Measurements from ENCODE around the gene HDAC4.

Gene HDAC4

GRCh38 chr2:239429473-239430350 lies 28.9 kb upstream of the HDAC4 start:
- H3K27me3 ChIP-seq (replicated peaks; ENCODE audit: control insufficient read depth, insufficient read depth, low read length, poor library complexity, severe bottlenecking): no peaks in the 10 kb centered on the region
- H3K27ac ChIP-seq (ENCODE audit: insufficient read depth, low read length, poor library complexity, severe bottlenecking): no peak overlapping the region
- H3K4me1 ChIP-seq (ENCODE audit: control insufficient read depth, insufficient read depth, low read length, poor library complexity, severe bottlenecking): no peaks in the 10 kb centered on the region
- H3K9me3 ChIP-seq (ENCODE audit: control insufficient read depth, low read length): no peaks in the 10 kb centered on the region
- no peaks in the 10 kb centered on the region for H3K36me3 ChIP-seq (ENCODE audit: control insufficient read depth, insufficient read depth, low read length)
- no peak overlapping the region for H3K4me3 ChIP-seq (ENCODE audit: insufficient read depth, low read depth, low read length, poor library complexity, severe bottlenecking)
- no peak for DNase-seq

- H3K4me1 ChIP-seq (ENCODE audit: control insufficient read depth, insufficient read depth, low read length, poor library complexity, severe bottlenecking): no peaks in the 10 kb centered on the region
- DNase-seq: no peak
- H3K36me3 ChIP-seq (ENCODE audit: control insufficient read depth, insufficient read depth, low read length): no peaks in the 10 kb centered on the region
- no peaks in the 10 kb centered on the region for H3K27me3 ChIP-seq (replicated peaks; ENCODE audit: control insufficient read depth, insufficient read depth, low read length, poor library complexity, severe bottlenecking)
- no peaks in the 10 kb centered on the region for H3K9me3 ChIP-seq (ENCODE audit: control insufficient read depth, low read length)
- H3K4me3 ChIP-seq (ENCODE audit: insufficient read depth, low read depth, low read length, poor library complexity, severe bottlenecking): no peak overlapping the region
- no peak overlapping the region for H3K27ac ChIP-seq (ENCODE audit: insufficient read depth, low read length, poor library complexity, severe bottlenecking)
These were observed 24.8 kb upstream of the HDAC4 start for GRCh38 chr2:239425631-239426030.

GRCh38 chr2:239424337-239425045 lies 23.7 kb upstream of the HDAC4 start:
- Histone ChIP-seq H3K36me3 (ENCODE audit: control insufficient read depth, insufficient read depth, low read length) (no peaks in the 10 kb centered on the region), H3K4me3 (ENCODE audit: insufficient read depth, low read depth, low read length, poor library complexity, severe bottlenecking) (no peak overlapping the region), H3K4me1 (ENCODE audit: control insufficient read depth, insufficient read depth, low read length, poor library complexity, severe bottlenecking) (no peaks in the 10 kb centered on the region), H3K9me3 (ENCODE audit: control insufficient read depth, low read length) (no peaks in the 10 kb centered on the region), H3K27me3 (replicated peaks; ENCODE audit: control insufficient read depth, insufficient read depth, low read length, poor library complexity, severe bottlenecking) (no peaks in the 10 kb centered on the region), H3K27ac (ENCODE audit: insufficient read depth, low read length, poor library complexity, severe bottlenecking) (no peak overlapping the region)
- no peak for DNase-seq

- Histone ChIP-seq H3K27me3 (replicated peaks; ENCODE audit: control insufficient read depth, insufficient read depth, low read length, poor library complexity, severe bottlenecking) (no peaks in the 10 kb centered on the region), H3K27ac (ENCODE audit: insufficient read depth, low read length, poor library complexity, severe bottlenecking) (no peak overlapping the region), H3K4me3 (ENCODE audit: insufficient read depth, low read depth, low read length, poor library complexity, severe bottlenecking) (no peak overlapping the region), H3K4me1 (ENCODE audit: control insufficient read depth, insufficient read depth, low read length, poor library complexity, severe bottlenecking) (no peaks in the 10 kb centered on the region), H3K36me3 (ENCODE audit: control insufficient read depth, insufficient read depth, low read length) (no peaks in the 10 kb centered on the region), H3K9me3 (ENCODE audit: control insufficient read depth, low read length) (no peaks in the 10 kb centered on the region)
- DNase-seq: no peak
These were observed 22.7 kb upstream of the HDAC4 start for GRCh38 chr2:239423551-239423950.

- no peak for DNase-seq
- no peaks in the 10 kb centered on the region for H3K27me3 ChIP-seq (replicated peaks; ENCODE audit: control insufficient read depth, insufficient read depth, low read length, poor library complexity, severe bottlenecking)
These were observed 21.0 kb upstream of the HDAC4 start for GRCh38 chr2:239421851-239422250.

GRCh38 chr2:239420082-239420481 lies 19.3 kb upstream of the HDAC4 start:
- no peak for DNase-seq
- H3K4me1 ChIP-seq (ENCODE audit: control insufficient read depth, insufficient read depth, low read length, poor library complexity, severe bottlenecking): no peaks in the 10 kb centered on the region
- H3K27ac ChIP-seq (ENCODE audit: insufficient read depth, low read length, poor library complexity, severe bottlenecking): no peak overlapping the region
- H3K9me3 ChIP-seq (ENCODE audit: control insufficient read depth, low read length): no peaks in the 10 kb centered on the region
- no peaks in the 10 kb centered on the region for H3K36me3 ChIP-seq (ENCODE audit: control insufficient read depth, insufficient read depth, low read length)
- H3K27me3 ChIP-seq (replicated peaks; ENCODE audit: control insufficient read depth, insufficient read depth, low read length, poor library complexity, severe bottlenecking): no peaks in the 10 kb centered on the region
- no peak overlapping the region for H3K4me3 ChIP-seq (ENCODE audit: insufficient read depth, low read depth, low read length, poor library complexity, severe bottlenecking)

More at GRCh38 chr2:239421851-239422250, 21.0 kb upstream of the HDAC4 start:
- Histone ChIP-seq H3K27ac (ENCODE audit: insufficient read depth, low read length, poor library complexity, severe bottlenecking) (no peak overlapping the region), H3K9me3 (ENCODE audit: control insufficient read depth, low read length) (no peaks in the 10 kb centered on the region), H3K4me1 (ENCODE audit: control insufficient read depth, insufficient read depth, low read length, poor library complexity, severe bottlenecking) (no peaks in the 10 kb centered on the region), H3K36me3 (ENCODE audit: control insufficient read depth, insufficient read depth, low read length) (no peaks in the 10 kb centered on the region), H3K4me3 (ENCODE audit: insufficient read depth, low read depth, low read length, poor library complexity, severe bottlenecking) (no peak overlapping the region)

- DNase-seq: no peak
These were observed 18.1 kb upstream of the HDAC4 start for GRCh38 chr2:239418918-239419317.

GRCh38 chr2:239412905-239413603 lies 12.2 kb upstream of the HDAC4 start:
- Histone ChIP-seq H3K9me3 (ENCODE audit: control insufficient read depth, low read length) (no peaks in the 10 kb centered on the region), H3K36me3 (ENCODE audit: control insufficient read depth, insufficient read depth, low read length) (no peaks in the 10 kb centered on the region), H3K4me1 (ENCODE audit: control insufficient read depth, insufficient read depth, low read length, poor library complexity, severe bottlenecking) (peaks cover 5% of the 10 kb centered on the region), H3K27me3 (replicated peaks; ENCODE audit: control insufficient read depth, insufficient read depth, low read length, poor library complexity, severe bottlenecking) (no peaks in the 10 kb centered on the region), H3K4me3 (ENCODE audit: insufficient read depth, low read depth, low read length, poor library complexity, severe bottlenecking) (no peak overlapping the region), H3K27ac (ENCODE audit: insufficient read depth, low read length, poor library complexity, severe bottlenecking) (no peak overlapping the region)
- DNase-seq: no peak

More at GRCh38 chr2:239418918-239419317, 18.1 kb upstream of the HDAC4 start:
- Histone ChIP-seq H3K4me3 (ENCODE audit: insufficient read depth, low read depth, low read length, poor library complexity, severe bottlenecking) (no peak overlapping the region), H3K9me3 (ENCODE audit: control insufficient read depth, low read length) (no peaks in the 10 kb centered on the region), H3K36me3 (ENCODE audit: control insufficient read depth, insufficient read depth, low read length) (no peaks in the 10 kb centered on the region), H3K4me1 (ENCODE audit: control insufficient read depth, insufficient read depth, low read length, poor library complexity, severe bottlenecking) (no peaks in the 10 kb centered on the region), H3K27me3 (replicated peaks; ENCODE audit: control insufficient read depth, insufficient read depth, low read length, poor library complexity, severe bottlenecking) (no peaks in the 10 kb centered on the region), H3K27ac (ENCODE audit: insufficient read depth, low read length, poor library complexity, severe bottlenecking) (no peak overlapping the region)

- no peaks in the 10 kb centered on the region for H3K9me3 ChIP-seq (ENCODE audit: control insufficient read depth, low read length)
- DNase-seq: no peak
- H3K4me1 ChIP-seq (ENCODE audit: control insufficient read depth, insufficient read depth, low read length, poor library complexity, severe bottlenecking): peaks cover 5% of the 10 kb centered on the region
- H3K27ac ChIP-seq (ENCODE audit: insufficient read depth, low read length, poor library complexity, severe bottlenecking): no peak overlapping the region
- no peaks in the 10 kb centered on the region for H3K36me3 ChIP-seq (ENCODE audit: control insufficient read depth, insufficient read depth, low read length)
- no peaks in the 10 kb centered on the region for H3K27me3 ChIP-seq (replicated peaks; ENCODE audit: control insufficient read depth, insufficient read depth, low read length, poor library complexity, severe bottlenecking)
- H3K4me3 ChIP-seq (ENCODE audit: insufficient read depth, low read depth, low read length, poor library complexity, severe bottlenecking): no peak overlapping the region
These were observed 10.9 kb upstream of the HDAC4 start for GRCh38 chr2:239411549-239412319.
